Smooth muscle cell (in vitro differentiated cells): ENCODE results near the gene ADSS1. TPM values are rescaled to one million over a fixed set of nuclear protein-coding genes. Genes with fewer than 3 reads are reported as not detected.

ENCODE experiments used
- DNase-seq: peaks from one replicate; lab custom pipeline; 2025; ENCODE audit not compliant: unreplicated experiment; lab: John Stamatoyannopoulos, UW
- H2AFZ ChIP-seq: fragments of 200-600 bp; sonication (generic); 2 replicates; pipeline ENCODE4 v1.6.0; 2016; ENCODE audit warnings: antibody characterized with exemption, low read depth, mild to moderate bottlenecking
- H3F3A ChIP-seq: fragments of 200-600 bp; sonication (generic); 2 replicates; pipeline ENCODE4 v1.6.0; 2017; ENCODE audit warnings: antibody characterized with exemption, low read depth
- H3K27ac ChIP-seq: fragments of 200-600 bp; sonication (generic); 2 replicates; pipeline ENCODE4 v1.5.1; 2016; ENCODE audit warnings: low read depth, mild to moderate bottlenecking
- H3K27me3 ChIP-seq: fragments of 200-600 bp; sonication (generic); 2 replicates; pipeline ENCODE4 v1.6.1; 2016; ENCODE audit warnings: low read depth, mild to moderate bottlenecking
- H3K36me3 ChIP-seq: fragments of 200-600 bp; sonication (generic); 2 replicates; pipeline ENCODE4 v1.5.1; 2016; ENCODE audit warnings: low read depth
- H3K4me1 ChIP-seq: fragments of 200-600 bp; sonication (generic); 2 replicates; pipeline ENCODE4 v1.5.1; 2016; ENCODE audit warnings: low read depth
- H3K4me2 ChIP-seq: fragments of 200-600 bp; sonication (generic); 2 replicates; pipeline ENCODE4 v1.6.0; 2016; ENCODE audit warnings: mild to moderate bottlenecking
- H3K4me3 ChIP-seq: fragments of 200-600 bp; sonication (generic); 2 replicates; pipeline ENCODE4 v1.5.1; 2016; ENCODE audit warnings: mild to moderate bottlenecking
- H3K79me2 ChIP-seq: fragments of 200-600 bp; sonication (generic); 2 replicates; pipeline ENCODE4 v1.6.0; 2016; ENCODE audit warnings: low read depth, mild to moderate bottlenecking
- H3K9ac ChIP-seq: fragments of 200-600 bp; sonication (generic); 2 replicates; pipeline ENCODE4 v1.6.0; 2016; ENCODE audit warnings: low read depth
- H3K9me3 ChIP-seq: fragments of 200-600 bp; sonication (generic); replicated peaks from 2 replicates; pipeline ENCODE4 v1.5.1; 2016; ENCODE audit warnings: low read depth
- H4K20me1 ChIP-seq: fragments of 200-600 bp; sonication (generic); 2 replicates; pipeline ENCODE4 v1.6.0; 2016; ENCODE audit warnings: low read depth
- CTCF ChIP-seq: fragments of 200-600 bp; sonication (generic); IDR thresholded peaks from 2 replicates; pipeline ENCODE4 v1.5.1; 2017; ENCODE audit warnings: borderline replicate concordance, mild to moderate bottlenecking, antibody characterized with exemption; ENCODE audit not compliant: insufficient read depth, poor library complexity, severe bottlenecking
- WGBS: methylation state at CpG from one replicate; pipeline ENCODE4 v1.1.7; 2016; ENCODE audit warnings: low lambda C conversion rate; 5-methylcytosine and 5-hydroxymethylcytosine counted together
- polyA plus RNA-seq: library from polyadenylated mRNA; unstranded; fragments of >200 nt; fragmentation: Nextera tagmentation; extraction: Ambion mirVana; gene quantifications from 2 replicates; pipeline ENCODE4 v1.2.1, GENCODE V29; 2016
- total RNA-seq: library from RNA; depleted of rRNA; stranded (reverse); fragments of >200 nt; gene quantifications from 2 replicates; pipeline ENCODE4 v1.2.3, GENCODE V29; 2014

The ADSS1 gene
- total and polyA plus RNA-seq, 2 experiments from 2014 or later: 7.8 to 43.0 TPM

- H3K79me2 ChIP-seq: no peaks in the 10 kb centered on the region
- no peak overlapping the region for H3K4me3 ChIP-seq
- WGBS: 95% methylated on average over 13 of the region's 17 CpGs
Observed at GRCh38 chr14:104739026-104739425, 15.0 kb downstream of the ADSS1 start.

DNA sequence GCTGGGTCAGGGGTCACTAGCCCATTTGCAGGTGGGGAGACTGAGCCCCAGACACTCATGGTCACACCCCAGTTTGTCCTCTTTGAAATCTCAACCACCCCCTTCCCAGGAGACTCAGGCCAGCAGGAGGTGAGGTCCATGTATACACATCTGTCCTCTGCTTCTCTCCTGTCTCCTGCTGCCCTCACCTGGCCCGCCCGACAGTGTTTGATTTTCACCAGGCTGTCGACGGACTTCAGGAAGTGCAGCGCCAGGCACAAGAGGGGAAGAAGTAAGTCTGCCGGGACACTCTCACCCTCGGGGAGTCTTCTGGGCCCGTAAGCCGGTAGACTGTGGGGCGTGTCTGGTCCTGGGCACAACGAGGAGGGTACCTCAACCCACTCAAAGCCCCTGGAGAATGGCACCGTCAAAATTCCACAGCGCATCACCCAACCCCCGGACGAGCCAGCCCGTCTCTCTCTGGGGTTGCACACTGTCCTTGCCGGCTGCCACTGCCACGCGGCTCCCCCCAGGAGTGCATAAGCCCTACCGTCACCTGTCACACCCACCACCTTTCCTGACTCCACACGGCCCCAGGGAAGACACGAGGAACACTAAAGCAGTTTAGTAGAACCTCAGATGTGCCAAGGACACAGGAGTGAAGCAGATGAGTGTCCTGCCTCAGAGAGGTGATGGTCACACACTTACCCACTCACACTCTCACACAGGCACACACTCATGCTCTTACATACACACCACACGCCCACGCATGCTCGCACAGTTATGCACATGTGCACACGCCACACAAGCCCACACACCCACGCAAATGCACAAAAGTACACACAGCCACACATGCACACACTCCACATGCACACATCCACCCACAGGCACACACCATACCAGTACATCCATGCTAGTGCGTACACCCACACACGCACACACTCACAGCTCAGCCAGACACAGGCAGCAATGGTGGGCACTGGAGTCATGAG, 15.8 kb downstream of the ADSS1 start:
- H4K20me1 ChIP-seq: no peaks in the 10 kb centered on the region
- no peaks in the 10 kb centered on the region for H3F3A ChIP-seq
- no peak overlapping the region for H3K4me3 ChIP-seq
- no peak for TF ChIP-seq CTCF
- H3K27me3 ChIP-seq: no peaks in the 10 kb centered on the region
- no peak for DNase-seq
- no peak overlapping the region for H3K27ac ChIP-seq
- 93% methylated on average over 29 of the region's 29 CpGs for WGBS
- H3K4me2 ChIP-seq: no peak overlapping the region
- H3K9ac ChIP-seq: no peak overlapping the region
- no peaks in the 10 kb centered on the region for H3K4me1 ChIP-seq
- H3K9me3 ChIP-seq: no peaks in the 10 kb centered on the region
- no peaks in the 10 kb centered on the region for H3K79me2 ChIP-seq
- no peak overlapping the region for H2AFZ ChIP-seq
- H3K36me3 ChIP-seq: no peaks in the 10 kb centered on the region

More at GRCh38 chr14:104739026-104739425, 15.0 kb downstream of the ADSS1 start:
- no peaks in the 10 kb centered on the region for H4K20me1 ChIP-seq
- H3K9ac ChIP-seq: no peak overlapping the region
- no peaks in the 10 kb centered on the region for H3K9me3 ChIP-seq
- H3K4me2 ChIP-seq: no peak overlapping the region
- H3K27ac ChIP-seq: no peak overlapping the region
- DNase-seq: no peak
- no peaks in the 10 kb centered on the region for H3F3A ChIP-seq
- no peak for TF ChIP-seq CTCF
- H3K4me1 ChIP-seq: no peaks in the 10 kb centered on the region
- no peaks in the 10 kb centered on the region for H3K36me3 ChIP-seq
- H2AFZ ChIP-seq: no peak overlapping the region
- no peaks in the 10 kb centered on the region for H3K27me3 ChIP-seq

GRCh38 chr14:104741108-104741802, 17.2 kb downstream of the ADSS1 start:
- WGBS: 94% methylated on average over 29 of the region's 29 CpGs
- H3K36me3 ChIP-seq: no peaks in the 10 kb centered on the region
- H3K9ac ChIP-seq: no peak overlapping the region
- no peaks in the 10 kb centered on the region for H3F3A ChIP-seq
- H3K4me3 ChIP-seq: no peak overlapping the region
- no peak for TF ChIP-seq CTCF
- H2AFZ ChIP-seq: no peak overlapping the region
- no peak overlapping the region for H3K4me2 ChIP-seq
- DNase-seq: no peak
- H3K27ac ChIP-seq: no peak overlapping the region
- no peaks in the 10 kb centered on the region for H3K79me2 ChIP-seq
- no peaks in the 10 kb centered on the region for H3K9me3 ChIP-seq
- no peaks in the 10 kb centered on the region for H4K20me1 ChIP-seq
- no peaks in the 10 kb centered on the region for H3K27me3 ChIP-seq
- H3K4me1 ChIP-seq: no peaks in the 10 kb centered on the region
